NOMO-1 (cell line): ENCODE measurements around the gene KCTD1.

Source experiments
- DNase-seq, 2 experiments: peaks; one replicate each; lab custom pipeline; 2025; ENCODE audit not compliant: unreplicated experiment in 2 of 2; lab: John Stamatoyannopoulos, UW

KCTD1 gene

GRCh38 chr18:26524504-26525351 is 23.6 kb downstream of the KCTD1 start:
- peak in 1 of 2 experiments; percentile 1 for DNase-seq

- DNase-seq, result no peak
Measured at GRCh38 chr18:26524002-26524401, 24.4 kb downstream of the KCTD1 start.

GRCh38 chr18:26521617-26522016 is 26.7 kb downstream of the KCTD1 start:
- no peak for DNase-seq

GRCh38 chr18:26520974-26521373 is 27.4 kb downstream of the KCTD1 start:
- DNase-seq, result no peak

- DNase-seq, result no peak
Measured at GRCh38 chr18:26519114-26519513, 29.2 kb downstream of the KCTD1 start.

- DNase-seq, result no peak
Measured at GRCh38 chr18:26516964-26517363, 31.4 kb downstream of the KCTD1 start.

GRCh38 chr18:26515643-26516487 is 32.5 kb downstream of the KCTD1 start:
- DNase-seq, result no peak

GRCh38 chr18:26511339-26512071 is 36.8 kb downstream of the KCTD1 start:
- peak in 1 of 2 experiments; percentile 9 for DNase-seq

GRCh38 chr18:26510337-26510736 is 38.0 kb downstream of the KCTD1 start:
- no peak for DNase-seq

- DNase-seq, result no peak
Measured at GRCh38 chr18:26506012-26506411, 42.3 kb downstream of the KCTD1 start.

GRCh38 chr18:26504831-26505230 is 43.5 kb downstream of the KCTD1 start:
- no peak for DNase-seq

- no peak for DNase-seq
Measured at GRCh38 chr18:26503382-26503781, 45.0 kb downstream of the KCTD1 start.

GRCh38 chr18:26502823-26503222 is 45.5 kb downstream of the KCTD1 start:
- no peak for DNase-seq

- DNase-seq, result no peak
Measured at GRCh38 chr18:26497866-26498265, 50.5 kb downstream of the KCTD1 start.

GRCh38 chr18:26496528-26496927 is 51.8 kb downstream of the KCTD1 start:
- no peak for DNase-seq

GRCh38 chr18:26495287-26495686 is 53.1 kb downstream of the KCTD1 start:
- no peak for DNase-seq

- DNase-seq, result no peak
Measured at GRCh38 chr18:26493021-26493420, 55.3 kb downstream of the KCTD1 start.

GRCh38 chr18:26491194-26491816 is 57.0 kb downstream of the KCTD1 start:
- no peak for DNase-seq

GRCh38 chr18:26489881-26490280 is 58.5 kb downstream of the KCTD1 start:
- no peak for DNase-seq

- DNase-seq, result no peak
Measured at GRCh38 chr18:26489191-26489590, 59.2 kb downstream of the KCTD1 start.
